ENCODE measurements around the gene PKP1.

Gene PKP1

DNA sequence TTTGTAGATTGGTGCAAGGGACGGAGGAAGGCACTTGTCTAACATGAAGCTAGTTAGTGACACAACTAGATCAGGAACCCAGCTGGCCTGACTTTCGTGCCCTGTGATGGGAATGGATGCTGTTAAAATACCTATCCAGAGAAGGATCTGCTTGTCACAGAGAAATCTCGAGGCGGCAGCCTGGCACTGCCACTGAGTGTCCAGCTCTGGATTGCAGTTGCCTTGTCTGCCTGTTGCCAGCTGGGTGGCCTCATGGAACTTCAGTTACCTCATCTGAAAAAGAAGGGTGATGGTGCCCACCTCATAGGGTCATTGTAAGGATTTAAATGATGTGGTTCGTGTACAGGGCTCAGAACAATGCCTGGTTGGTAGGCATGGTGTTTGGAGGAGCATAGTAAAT lies 2.4 kb upstream of the PKP1 start:
- DNase-seq (ENCODE audit: low read depth, low spot score), result no peak

DNA sequence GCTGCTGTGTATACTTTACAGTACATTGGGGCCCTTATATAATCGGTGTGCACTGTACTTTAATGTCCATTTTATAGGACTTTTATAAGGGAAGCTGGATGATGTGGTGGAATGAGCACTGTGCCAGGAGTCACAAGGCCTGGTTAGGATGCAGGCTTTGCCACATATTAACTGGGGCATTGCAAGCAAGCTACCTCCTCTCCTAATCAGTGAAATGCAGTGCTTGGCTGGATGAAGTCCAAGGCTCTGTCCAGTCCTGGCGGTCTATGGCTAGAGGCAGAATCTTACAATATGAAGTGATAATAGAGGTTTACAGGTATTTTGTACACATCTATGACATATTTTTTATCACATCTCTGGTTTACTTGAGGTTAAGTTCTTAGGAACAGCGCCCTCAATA lies 1.7 kb upstream of the PKP1 start:
- DNase-seq (ENCODE audit: low read depth, low spot score), result no peak

DNA sequence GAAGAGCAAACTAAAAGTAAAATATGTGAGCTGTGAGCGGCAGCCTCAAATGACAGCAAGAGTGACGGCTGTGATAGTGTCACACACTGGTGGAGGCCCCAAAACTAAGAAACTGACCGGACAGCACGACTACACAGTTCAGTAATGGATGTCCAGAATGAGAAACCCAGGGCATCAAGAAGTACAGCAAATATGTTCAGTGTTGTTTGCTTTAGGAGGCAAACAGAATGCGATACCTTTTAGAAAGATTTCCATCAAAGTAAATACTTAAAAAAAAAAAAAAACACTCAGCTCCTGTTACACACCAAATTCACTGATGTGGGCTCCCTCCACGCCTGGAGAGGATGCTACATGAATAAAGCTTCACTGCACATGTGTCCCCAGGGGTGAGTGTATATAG lies 1.1 kb upstream of the PKP1 start:
- DNase-seq (ENCODE audit: low read depth, low spot score), result no peak

DNA sequence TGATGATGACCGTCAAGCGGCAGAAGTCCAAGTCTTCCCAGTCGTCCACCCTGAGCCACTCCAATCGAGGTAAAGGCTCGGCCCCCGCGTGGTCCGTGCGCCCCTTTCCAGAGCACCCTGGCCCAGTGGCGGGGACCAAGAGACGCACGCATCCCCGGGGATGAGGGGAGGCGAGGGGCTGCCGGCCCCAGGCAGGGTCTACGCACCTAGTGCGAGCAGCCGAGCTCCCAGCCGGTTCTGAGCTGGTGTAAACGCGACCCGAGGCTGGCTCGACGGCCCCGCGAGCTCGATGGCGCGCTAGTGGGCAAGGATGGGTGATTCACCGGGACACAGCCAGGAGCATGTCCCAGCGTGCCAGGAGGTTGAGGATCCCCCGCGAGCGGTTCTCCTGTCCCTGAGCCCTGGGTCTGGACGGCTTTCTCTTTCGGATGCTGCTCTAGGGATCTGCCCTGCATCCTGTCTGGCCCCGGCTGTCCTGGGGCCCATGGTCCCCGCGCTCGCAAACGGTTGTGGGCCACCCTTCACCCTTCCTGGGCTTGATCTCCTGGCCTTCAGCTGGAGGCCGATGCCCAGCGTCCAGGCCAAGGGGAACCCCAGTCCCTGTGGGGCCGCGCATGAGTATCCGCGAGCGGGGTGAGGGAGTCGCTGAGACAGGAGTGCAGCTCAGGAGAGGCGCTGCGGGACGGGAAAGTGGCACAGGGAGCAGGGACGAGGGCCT lies 689 bp downstream of the PKP1 start:
- no peak for DNase-seq (ENCODE audit: low read depth, low spot score)

DNA sequence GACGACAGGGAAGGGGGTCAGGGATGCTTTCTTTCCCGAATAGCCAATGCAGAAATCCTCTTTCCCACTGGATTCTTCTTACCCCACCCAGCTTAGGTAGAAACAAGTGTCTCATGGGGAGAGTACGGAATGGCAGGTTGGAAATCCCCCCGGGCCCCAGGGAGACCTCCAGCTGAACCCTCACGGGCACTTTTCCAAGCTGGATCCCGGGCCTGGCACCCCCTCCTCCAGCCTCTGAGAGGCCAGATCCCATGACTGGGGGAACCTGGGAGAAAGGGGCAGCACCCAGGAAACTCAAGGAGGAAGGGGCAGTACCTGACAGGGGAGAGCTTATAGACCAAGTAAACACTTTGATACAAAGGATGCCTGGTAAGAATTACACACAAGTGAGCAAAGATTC lies 1.3 kb downstream of the PKP1 start:
- no peak for DNase-seq (ENCODE audit: low read depth, low spot score)

DNA sequence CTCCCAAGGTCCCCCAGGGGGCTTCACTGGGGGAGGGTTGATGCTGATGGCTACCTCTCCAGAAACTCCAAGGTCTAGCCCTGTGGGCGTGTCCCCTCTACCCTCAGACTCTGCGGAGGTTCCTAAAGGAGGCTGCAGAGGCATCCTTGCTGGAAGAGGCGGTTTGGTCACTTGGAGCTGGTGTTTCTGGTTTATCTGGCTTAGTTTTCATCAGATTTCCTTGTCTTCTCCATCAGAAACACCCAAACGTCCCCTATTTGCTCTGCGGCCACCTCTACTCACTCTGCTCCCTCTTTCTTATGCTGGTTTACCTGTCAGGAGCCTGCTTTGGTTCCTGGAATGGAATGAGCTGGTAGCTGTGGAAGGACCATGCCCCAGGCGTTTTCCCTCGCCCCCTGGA lies 2.5 kb downstream of the PKP1 start:
- no peak for DNase-seq (ENCODE audit: low read depth, low spot score)

DNA sequence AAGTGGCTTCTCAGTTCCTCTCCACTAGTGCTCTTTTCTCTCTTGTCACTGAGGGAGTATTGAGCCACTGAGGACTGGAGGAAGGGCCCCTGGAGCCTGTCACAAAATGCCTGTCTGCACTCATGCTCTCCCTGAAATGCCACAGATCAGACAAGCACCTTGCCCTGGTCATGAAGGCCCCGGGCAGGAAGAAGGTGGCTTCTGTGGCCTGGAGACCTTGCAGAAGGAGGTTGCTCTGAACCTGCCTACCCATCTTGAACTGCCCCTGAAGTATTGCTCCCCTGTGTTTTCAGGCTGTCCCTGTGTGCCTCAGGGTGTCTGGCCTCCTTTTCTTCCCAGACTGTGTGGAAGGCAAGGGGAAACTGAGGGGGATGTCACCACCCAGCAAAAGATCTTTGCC lies 3.1 kb downstream of the PKP1 start:
- no peak for DNase-seq (ENCODE audit: low read depth, low spot score)

DNA sequence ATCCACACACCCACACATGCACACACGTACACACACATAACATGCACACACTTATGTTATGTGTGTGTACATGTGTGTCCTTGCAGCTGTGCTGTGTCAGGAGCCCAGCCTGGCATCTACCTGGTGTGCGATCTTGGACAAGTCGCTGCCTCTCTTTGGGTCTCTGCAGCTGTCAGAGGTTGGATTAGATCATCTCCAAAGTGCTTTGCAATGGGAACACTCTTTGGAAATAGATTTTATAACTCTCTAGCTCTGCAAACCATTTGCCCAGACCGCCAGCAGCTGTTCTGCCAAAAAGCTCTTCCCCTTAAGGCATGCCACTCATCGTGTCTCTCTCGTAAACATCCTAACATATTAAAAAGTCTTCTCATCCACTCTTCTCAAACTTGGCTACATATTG lies 4.7 kb downstream of the PKP1 start:
- DNase-seq (ENCODE audit: low read depth, low spot score), result no peak

DNA sequence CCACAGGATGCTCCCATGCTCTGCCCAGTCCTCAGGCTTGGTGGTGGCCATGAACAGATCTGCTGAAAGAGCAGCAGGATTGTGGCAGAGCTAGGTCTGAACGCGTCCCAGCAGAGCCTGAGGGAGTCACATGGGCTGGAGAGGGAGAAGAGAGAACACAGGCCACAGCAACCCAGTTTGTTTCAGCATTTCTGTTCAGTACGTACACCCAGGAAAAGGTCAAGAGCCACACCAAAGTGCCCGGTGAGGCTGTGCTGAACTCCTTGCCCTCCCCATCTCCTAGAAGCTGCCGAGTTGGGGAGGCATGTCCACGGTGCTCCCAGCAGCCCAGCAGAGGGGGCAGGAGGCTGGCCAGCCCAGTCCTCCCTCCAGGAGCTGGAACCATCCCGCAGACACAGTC lies 5.5 kb downstream of the PKP1 start:
- DNase-seq (ENCODE audit: low read depth, low spot score), result no peak

DNA sequence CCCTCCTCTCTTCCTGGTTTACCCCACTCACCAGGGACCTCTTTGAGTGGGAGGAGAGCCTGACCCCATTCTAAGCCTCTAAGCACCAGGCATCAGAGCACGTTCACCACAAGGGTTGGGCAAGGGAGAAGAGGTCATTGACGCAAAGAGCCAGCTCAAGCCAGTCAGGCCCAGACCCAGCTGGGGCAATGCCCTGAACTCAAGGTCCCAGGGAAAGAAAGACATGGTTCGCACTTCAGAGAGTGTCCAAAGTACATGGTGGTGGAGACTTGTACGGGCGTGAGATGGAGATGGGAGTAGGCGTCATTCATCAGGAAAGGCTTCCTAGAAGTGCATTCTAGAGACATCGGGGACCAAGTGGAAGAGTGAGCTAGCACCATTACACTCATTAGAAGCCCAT lies 7.2 kb downstream of the PKP1 start:
- DNase-seq (ENCODE audit: low read depth, low spot score), result no peak

DNA sequence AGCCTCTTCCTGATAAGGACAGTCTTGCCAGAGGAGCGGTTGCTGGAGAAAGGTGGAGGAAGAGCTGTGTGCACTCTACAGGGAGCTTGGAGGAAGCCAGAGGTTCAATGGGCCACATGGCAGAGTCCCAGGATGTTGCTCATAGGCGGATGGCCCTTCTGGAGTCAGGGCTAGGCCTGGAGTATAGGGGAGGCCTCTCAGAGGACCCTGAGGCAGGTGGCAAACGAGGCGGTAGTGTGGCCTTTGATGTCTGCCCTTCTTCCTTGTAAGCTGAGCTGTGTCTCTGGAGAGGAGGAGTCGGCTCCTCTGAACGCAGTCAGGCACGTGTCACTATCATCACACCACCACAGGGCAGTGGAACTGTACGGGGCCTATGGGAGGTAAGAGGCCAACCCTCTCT lies 8.6 kb downstream of the PKP1 start:
- DNase-seq (ENCODE audit: low read depth, low spot score), result no peak

DNA sequence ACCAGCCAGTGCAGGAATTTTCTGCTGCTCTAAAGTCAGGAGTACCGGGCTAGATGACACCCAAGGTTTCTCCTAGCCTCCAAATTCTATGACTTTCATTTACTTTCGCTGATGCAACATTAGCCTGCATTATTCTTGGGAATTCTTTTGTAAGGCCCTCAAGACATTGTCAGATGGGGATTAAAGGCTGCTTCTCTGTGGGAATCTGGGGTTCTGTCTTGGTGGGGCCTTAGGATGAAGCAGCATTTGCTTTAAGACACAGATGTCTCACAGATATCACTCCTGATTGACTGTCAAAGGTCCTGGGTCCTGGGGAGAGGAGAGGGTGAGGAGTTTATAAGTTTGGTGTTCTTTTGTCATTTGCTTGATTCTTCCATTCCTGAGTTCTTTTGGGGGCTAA lies 11.6 kb downstream of the PKP1 start:
- no peak for DNase-seq (ENCODE audit: low read depth, low spot score)

DNA sequence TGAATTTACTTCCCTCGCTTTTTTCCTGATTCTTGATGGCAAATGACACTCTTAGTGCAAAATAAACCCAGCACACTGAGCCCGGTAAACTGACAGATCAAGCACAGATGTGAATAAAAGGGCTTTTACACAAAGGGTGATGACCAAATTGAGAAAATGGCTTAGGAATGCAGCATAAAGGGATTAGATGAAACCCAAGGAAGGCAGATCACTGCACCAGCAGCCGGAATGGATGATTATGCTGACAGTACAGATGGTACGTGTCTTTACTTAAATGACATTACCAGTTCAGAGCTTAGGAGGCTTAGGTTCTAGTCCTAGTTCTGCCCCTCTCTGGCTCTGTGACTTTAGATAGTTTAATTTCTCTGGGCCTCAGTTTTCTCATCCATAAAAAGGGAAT lies 12.0 kb downstream of the PKP1 start:
- DNase-seq (ENCODE audit: low read depth, low spot score), result no peak

DNA sequence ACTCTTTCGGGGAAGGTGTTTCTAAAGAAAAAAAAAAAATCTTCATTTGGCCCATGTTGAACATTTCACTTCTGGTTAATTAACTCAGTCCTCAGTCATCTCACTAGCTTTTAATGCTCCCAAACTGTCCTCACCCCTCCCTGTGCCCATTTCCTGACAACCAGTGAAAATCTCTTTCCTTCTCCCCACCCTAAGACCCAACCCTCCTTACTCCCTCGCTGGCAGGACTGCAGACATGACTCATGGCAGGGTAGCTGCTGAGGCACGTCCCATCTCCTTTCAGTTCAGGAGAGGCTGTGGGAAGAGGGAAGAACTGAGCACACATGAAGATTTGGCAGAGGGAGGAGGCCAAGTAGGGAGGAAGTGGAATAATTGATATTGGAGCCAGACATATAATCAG lies 12.6 kb downstream of the PKP1 start:
- no peak for DNase-seq (ENCODE audit: low read depth, low spot score)

DNA sequence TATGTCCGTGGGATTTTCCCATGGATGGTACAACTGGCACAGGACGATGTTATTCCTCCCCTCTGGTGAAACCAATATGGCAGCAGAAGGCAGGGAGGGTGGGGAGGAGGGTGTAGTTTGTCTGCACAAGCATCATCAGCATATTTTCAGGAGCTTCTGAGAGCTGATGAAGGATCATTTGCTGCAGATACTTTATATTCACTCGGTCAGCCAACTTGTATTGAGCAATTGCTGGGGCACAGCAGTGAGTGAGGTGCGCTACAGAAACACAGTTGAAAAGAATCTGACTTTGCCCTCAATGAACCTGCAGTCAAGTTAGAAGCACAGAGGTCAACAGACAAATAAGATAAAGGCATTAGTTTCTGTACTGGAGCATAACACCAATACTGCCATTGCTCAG lies 13.0 kb downstream of the PKP1 start:
- DNase-seq (ENCODE audit: low read depth, low spot score), result no peak

DNA sequence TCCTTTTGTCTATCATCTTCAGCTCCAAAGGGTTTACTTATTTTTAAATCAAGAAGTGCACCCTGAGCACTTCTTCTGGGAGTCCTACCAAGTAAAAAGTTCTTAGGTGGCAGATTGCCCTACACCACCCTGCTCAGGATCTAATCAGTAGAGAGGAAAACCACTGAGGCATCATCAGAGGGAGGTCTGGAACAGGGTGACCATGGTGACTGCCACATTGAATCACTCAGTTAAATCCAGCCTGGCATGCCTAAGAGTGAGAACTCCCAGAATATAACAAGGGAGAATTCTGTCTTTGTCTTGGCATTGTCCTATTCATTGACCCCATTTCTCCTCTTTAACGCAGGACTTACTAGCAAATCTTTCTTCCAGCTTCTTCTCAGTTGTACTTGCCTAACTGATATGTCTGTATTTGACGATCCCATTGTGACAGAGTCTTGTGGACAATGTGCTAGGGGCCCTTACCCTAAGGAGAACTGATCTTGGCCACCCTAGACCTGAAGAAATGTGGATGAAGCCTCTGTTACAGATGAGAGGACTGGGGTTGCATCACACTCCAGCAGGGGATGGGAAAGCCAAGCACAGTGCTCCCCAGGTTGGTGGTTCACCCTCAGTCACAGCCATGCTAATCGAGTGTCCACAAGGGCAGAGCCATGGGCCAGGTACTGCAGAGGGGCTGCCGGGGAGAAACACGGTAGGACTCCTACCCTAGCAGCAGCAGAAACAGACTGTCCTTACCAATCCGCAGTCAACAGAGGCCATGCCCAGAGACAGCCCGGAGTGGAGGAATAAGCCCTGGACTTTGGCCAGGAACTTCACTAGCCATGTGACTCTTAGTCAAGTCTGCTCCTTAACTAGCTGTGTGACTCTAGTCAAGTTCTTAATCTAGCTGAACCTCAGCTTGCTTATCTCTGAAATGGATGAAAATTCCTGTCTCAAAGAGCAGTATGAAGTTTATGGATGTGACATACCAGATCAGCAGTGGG lies 15.4 kb downstream of the PKP1 start:
- no peak for DNase-seq (ENCODE audit: low read depth, low spot score)

DNA sequence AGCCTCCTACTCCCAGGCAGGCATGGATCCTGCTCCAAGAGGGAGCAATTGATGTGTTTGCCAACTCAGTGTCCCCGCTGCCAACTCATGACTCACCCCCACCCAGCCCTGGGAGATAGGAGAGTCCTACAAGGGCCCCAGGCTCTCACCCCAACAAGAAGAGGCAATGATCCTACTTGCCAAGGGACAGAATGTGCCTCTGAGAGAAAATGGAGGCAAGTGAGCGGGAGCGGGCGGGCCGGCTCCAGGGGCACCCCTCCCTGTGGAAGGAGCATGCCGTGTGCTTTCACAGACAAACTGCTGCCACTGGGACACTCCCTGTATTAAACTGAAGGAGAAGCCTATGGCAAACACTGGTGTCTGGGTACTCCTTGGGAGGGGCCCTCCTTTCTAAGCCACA lies 16.7 kb downstream of the PKP1 start:
- DNase-seq (ENCODE audit: low read depth, low spot score), result no peak

DNA sequence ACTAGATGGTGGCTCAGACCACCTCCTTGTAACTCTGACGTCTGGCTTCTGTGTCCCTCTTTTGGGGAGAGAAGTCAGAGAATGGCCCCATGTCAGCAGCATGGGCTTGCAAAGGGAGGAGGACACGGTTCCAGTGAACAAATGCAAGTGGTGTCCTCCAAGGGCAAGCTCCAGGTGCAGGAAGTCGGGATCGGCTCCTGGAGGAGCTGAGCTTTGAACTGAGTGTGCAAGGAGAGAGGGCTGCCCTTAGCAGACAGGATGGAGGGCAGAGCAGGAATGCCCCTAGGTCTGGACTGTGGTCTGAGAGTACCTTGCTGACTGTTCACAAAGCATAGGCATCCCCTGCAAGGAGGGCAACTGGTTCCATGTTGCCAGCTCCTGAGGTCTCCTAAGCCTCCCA lies 17.3 kb downstream of the PKP1 start:
- no peak for DNase-seq (ENCODE audit: low read depth, low spot score)

DNA sequence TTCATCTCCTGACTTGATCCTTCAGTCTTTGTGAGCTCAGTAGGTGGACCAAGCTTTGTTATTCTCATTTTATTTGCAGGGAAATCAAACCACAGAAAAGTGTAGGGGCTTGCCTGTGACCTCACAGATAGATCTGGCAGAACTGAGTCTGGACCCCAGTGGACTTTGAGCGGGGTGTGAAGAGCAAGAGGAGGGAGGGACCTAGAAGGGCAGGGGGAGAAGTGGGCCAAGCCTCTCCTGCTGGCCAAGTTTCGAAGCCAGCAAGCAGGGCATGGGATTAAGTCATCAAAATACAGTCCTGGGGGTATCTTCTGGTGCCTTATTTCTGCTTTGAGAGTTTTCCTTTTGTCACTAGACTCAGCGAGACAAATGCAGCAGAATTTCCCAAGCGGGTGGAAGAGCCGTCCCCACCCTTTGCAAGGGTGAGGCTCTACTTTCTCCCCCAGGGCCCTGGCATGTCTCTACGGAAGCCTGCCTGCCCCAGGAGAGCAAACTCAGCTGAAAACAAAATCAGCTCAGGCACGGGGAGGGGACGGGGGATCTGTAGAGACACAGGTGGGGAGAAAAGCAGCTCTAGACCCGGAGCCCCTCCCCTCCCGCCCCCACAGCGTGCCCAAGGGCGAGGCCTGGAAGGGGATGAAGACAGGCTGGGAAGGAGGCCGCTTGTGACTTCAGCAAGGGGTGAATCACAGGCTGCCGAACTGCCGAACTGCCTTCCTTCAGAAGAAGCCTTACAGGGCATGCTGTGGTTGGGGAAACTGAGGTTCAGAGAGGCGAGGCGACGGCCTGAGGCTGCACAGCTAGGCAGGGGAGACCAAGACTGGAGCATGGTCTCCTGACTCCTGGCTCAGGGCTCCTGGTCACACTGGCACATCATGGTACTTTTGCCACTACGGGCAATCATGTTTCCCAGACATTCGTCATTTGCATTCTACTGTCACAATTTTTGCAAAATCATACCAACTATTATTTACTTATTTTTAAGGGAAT lies 19.2 kb downstream of the PKP1 start:
- no peak for DNase-seq (ENCODE audit: low read depth, low spot score)

DNA sequence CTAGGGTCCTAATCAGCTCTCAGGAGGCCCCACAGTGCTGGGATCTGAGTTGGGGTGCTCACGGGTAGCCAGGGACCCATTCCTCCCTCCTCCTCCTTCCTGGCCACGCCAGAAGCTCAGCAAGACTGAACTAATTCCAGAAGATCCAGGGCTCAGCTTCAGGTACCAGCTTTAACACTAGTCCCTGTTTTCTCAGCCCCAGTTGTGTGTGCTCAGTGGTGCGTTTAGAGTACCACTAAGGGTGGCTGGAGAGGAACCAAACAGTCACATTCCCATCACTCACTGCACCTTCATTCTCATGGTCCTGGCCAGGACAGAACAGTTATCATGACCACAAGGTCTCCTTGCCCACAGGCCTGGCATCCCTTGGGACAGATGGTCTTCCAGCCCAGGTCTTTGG lies 20.8 kb downstream of the PKP1 start:
- no peak for DNase-seq (ENCODE audit: low read depth, low spot score)

DNA sequence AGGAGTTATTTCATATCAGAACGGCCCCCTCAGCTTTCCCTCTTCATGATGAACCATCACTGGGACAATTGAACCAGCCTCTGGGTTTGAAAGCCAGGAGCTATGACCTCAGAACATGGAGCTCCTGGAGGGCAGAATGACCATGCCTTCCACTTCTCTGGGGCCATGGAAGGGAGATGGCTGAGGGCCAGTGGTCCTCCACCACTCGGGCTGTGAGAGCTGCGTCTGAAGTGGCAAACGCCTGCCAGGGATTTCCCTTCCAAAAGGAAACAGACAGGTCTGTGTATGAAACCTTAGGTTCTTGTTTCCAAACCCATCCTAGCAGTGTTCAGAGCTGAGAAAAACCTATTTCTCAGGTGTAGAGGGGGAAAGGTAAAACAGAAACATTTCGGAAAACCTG lies 22.5 kb downstream of the PKP1 start:
- no peak for DNase-seq (ENCODE audit: low read depth, low spot score)

DNA sequence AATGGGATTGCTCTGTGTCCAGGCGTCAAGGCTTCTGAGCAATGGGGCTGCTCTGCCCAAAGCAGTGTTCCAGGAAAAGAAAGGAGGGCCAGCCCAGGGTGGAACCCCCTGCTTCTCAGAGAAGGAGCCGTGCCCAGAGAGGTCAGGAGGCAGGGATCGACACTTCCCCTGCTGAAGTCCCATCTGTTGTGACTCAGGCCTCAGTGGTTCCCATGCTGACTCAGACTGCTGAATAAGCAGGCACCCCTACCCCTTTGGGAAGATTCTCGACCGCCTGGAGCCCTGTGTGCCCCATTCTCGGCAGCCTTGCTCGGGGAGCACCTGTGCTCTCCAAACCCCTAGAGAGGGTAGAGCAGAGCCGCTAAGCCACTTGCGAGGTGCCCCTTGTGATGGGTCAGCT lies 23.9 kb downstream of the PKP1 start:
- no peak for DNase-seq (ENCODE audit: low read depth, low spot score)

All from brain pericyte (primary cell).